Measurements from ENCODE around the gene SHISAL1.

Gene SHISAL1

GRCh38 chr22:44338177-44338810 lies 25.5 kb upstream of the SHISAL1 start:
- H4K8ac ChIP-seq (ENCODE audit: low read depth, low read length) = no peak overlapping the region
- peaks cover 8% of the 10 kb centered on the region for H3K9me3 ChIP-seq (ENCODE audit: insufficient read depth, low read depth, low read length)
- no peak overlapping the region for H2BK5ac ChIP-seq (ENCODE audit: low read depth, low read length, poor library complexity)
- H3K27me3 ChIP-seq (ENCODE audit: insufficient read depth, low read length) = no peaks in the 10 kb centered on the region
- H3K9ac ChIP-seq (ENCODE audit: low read length) = no peak overlapping the region
- H3K4me2 ChIP-seq (ENCODE audit: low read length) = no peak overlapping the region
- H3K79me1 ChIP-seq (ENCODE audit: low read length) = no peaks in the 10 kb centered on the region
- no peak overlapping the region for H2BK12ac ChIP-seq (ENCODE audit: low read length)
- H3K36me3 ChIP-seq (ENCODE audit: control insufficient read depth in 1 of 2, insufficient read depth in 2 of 2, low read length in 2 of 2) = no peaks in the 10 kb centered on the region
- no peak overlapping the region for H3K27ac ChIP-seq (ENCODE audit: low read depth, low read length)
- H3K79me2 ChIP-seq (ENCODE audit: control insufficient read depth, insufficient read depth, low read length, poor library complexity) = no peaks in the 10 kb centered on the region
- no peak overlapping the region for H2BK120ac ChIP-seq (ENCODE audit: insufficient read depth, low read length, poor library complexity)
- no peak overlapping the region for H4K12ac ChIP-seq (ENCODE audit: low read depth, low read length)
- no peak overlapping the region for H2AFZ ChIP-seq (ENCODE audit: insufficient read depth, low read length, poor library complexity)
- no peak overlapping the region for H3K4me3 ChIP-seq (ENCODE audit: low read depth, low read length)
- no peak overlapping the region for H3K14ac ChIP-seq (ENCODE audit: low read length)
- no peak overlapping the region for H3K4ac ChIP-seq (ENCODE audit: low read depth, low read length)
- H3K4me1 ChIP-seq (ENCODE audit: control insufficient read depth in 1 of 2, insufficient read depth in 2 of 2, low read length in 2 of 2) = peaks cover 5 to 10% of the 10 kb centered on the region in 2 experiments
- no peak overlapping the region for H3K18ac ChIP-seq (ENCODE audit: low read length)
- no peak for DNase-seq
- no peak overlapping the region for H3K23ac ChIP-seq (ENCODE audit: low read length)
- no CpG with 5 or more reads among the region's 8 CpGs for WGBS (ENCODE audit: extremely low coverage, insufficient coverage, insufficient read length)
- no peak overlapping the region for H4K91ac ChIP-seq (ENCODE audit: low read depth, low read length)
- H2AK5ac ChIP-seq (ENCODE audit: low read length) = no peak overlapping the region

- H3K18ac ChIP-seq (ENCODE audit: low read length) = no peak overlapping the region
- H2AK5ac ChIP-seq (ENCODE audit: low read length) = no peak overlapping the region
- no peak for DNase-seq
- WGBS (ENCODE audit: extremely low coverage, insufficient coverage, insufficient read length) = no CpG with 5 or more reads among the region's 13 CpGs
- H3K79me1 ChIP-seq (ENCODE audit: low read length) = no peaks in the 10 kb centered on the region
- H3K79me2 ChIP-seq (ENCODE audit: control insufficient read depth, insufficient read depth, low read length, poor library complexity) = no peaks in the 10 kb centered on the region
- peak overlapping the region; percentile 35 for H3K4me2 ChIP-seq (ENCODE audit: low read length)
- no peak overlapping the region for H3K14ac ChIP-seq (ENCODE audit: low read length)
- H3K27ac ChIP-seq (ENCODE audit: low read depth, low read length) = no peak overlapping the region
- no peak overlapping the region for H3K9ac ChIP-seq (ENCODE audit: low read length)
- H2AFZ ChIP-seq (ENCODE audit: insufficient read depth, low read length, poor library complexity) = no peak overlapping the region
- H3K23ac ChIP-seq (ENCODE audit: low read length) = no peak overlapping the region
- H3K27me3 ChIP-seq (ENCODE audit: insufficient read depth, low read length) = peaks cover 6% of the 10 kb centered on the region
- H2BK12ac ChIP-seq (ENCODE audit: low read length) = no peak overlapping the region
- H3K9me3 ChIP-seq (ENCODE audit: insufficient read depth, low read depth, low read length) = peaks cover 8% of the 10 kb centered on the region
- H3K4ac ChIP-seq (ENCODE audit: low read depth, low read length) = no peak overlapping the region
- H4K8ac ChIP-seq (ENCODE audit: low read depth, low read length) = no peak overlapping the region
- H2BK5ac ChIP-seq (ENCODE audit: low read depth, low read length, poor library complexity) = no peak overlapping the region
- no peak overlapping the region for H2BK120ac ChIP-seq (ENCODE audit: insufficient read depth, low read length, poor library complexity)
- H3K4me1 ChIP-seq (ENCODE audit: control insufficient read depth in 1 of 2, insufficient read depth in 2 of 2, low read length in 2 of 2) = peaks cover 5 to 10% of the 10 kb centered on the region in 2 experiments
- no peaks in the 10 kb centered on the region for H3K36me3 ChIP-seq (ENCODE audit: control insufficient read depth in 1 of 2, insufficient read depth in 2 of 2, low read length in 2 of 2)
- no peak overlapping the region for H3K4me3 ChIP-seq (ENCODE audit: low read depth, low read length)
- H4K91ac ChIP-seq (ENCODE audit: low read depth, low read length) = no peak overlapping the region
- no peak overlapping the region for H4K12ac ChIP-seq (ENCODE audit: low read depth, low read length)
Measured at GRCh38 chr22:44337678-44338004, 24.9 kb upstream of the SHISAL1 start.

- peaks cover 11% of the 10 kb centered on the region for H3K27me3 ChIP-seq (ENCODE audit: insufficient read depth, low read length)
- H2AK5ac ChIP-seq (ENCODE audit: low read length) = no peak overlapping the region
- no peak overlapping the region for H3K18ac ChIP-seq (ENCODE audit: low read length)
- no peak overlapping the region for H4K8ac ChIP-seq (ENCODE audit: low read depth, low read length)
- H3K4me2 ChIP-seq (ENCODE audit: low read length) = peak overlapping the region; percentile 35
- H3K4me3 ChIP-seq (ENCODE audit: low read depth, low read length) = no peak overlapping the region
- H2BK5ac ChIP-seq (ENCODE audit: low read depth, low read length, poor library complexity) = no peak overlapping the region
- no peak overlapping the region for H3K27ac ChIP-seq (ENCODE audit: low read depth, low read length)
- no peak overlapping the region for H2BK12ac ChIP-seq (ENCODE audit: low read length)
- H3K79me2 ChIP-seq (ENCODE audit: control insufficient read depth, insufficient read depth, low read length, poor library complexity) = no peaks in the 10 kb centered on the region
- no CpG with 5 or more reads among the region's 21 CpGs for WGBS (ENCODE audit: extremely low coverage, insufficient coverage, insufficient read length)
- no peaks in the 10 kb centered on the region for H3K36me3 ChIP-seq (ENCODE audit: control insufficient read depth in 1 of 2, insufficient read depth in 2 of 2, low read length in 2 of 2)
- H3K4me1 ChIP-seq (ENCODE audit: control insufficient read depth in 1 of 2, insufficient read depth in 2 of 2, low read length in 2 of 2) = peaks cover 5 to 9% of the 10 kb centered on the region in 2 experiments
- H3K23ac ChIP-seq (ENCODE audit: low read length) = no peak overlapping the region
- H3K4ac ChIP-seq (ENCODE audit: low read depth, low read length) = no peak overlapping the region
- no peak overlapping the region for H2BK120ac ChIP-seq (ENCODE audit: insufficient read depth, low read length, poor library complexity)
- DNase-seq = no peak
- no peak overlapping the region for H2AFZ ChIP-seq (ENCODE audit: insufficient read depth, low read length, poor library complexity)
- H3K79me1 ChIP-seq (ENCODE audit: low read length) = no peaks in the 10 kb centered on the region
- no peak overlapping the region for H3K9ac ChIP-seq (ENCODE audit: low read length)
- no peak overlapping the region for H4K12ac ChIP-seq (ENCODE audit: low read depth, low read length)
- no peak overlapping the region for H4K91ac ChIP-seq (ENCODE audit: low read depth, low read length)
- H3K14ac ChIP-seq (ENCODE audit: low read length) = no peak overlapping the region
- H3K9me3 ChIP-seq (ENCODE audit: insufficient read depth, low read depth, low read length) = peaks cover 8% of the 10 kb centered on the region
Measured at GRCh38 chr22:44336962-44337677, 24.4 kb upstream of the SHISAL1 start.

- Histone ChIP-seq H3K79me2 (ENCODE audit: control insufficient read depth, insufficient read depth, low read length, poor library complexity) (no peaks in the 10 kb centered on the region), H3K4me3 (ENCODE audit: low read depth, low read length) (no peak overlapping the region), H3K79me1 (ENCODE audit: low read length) (no peaks in the 10 kb centered on the region), H3K9ac (ENCODE audit: low read length) (no peak overlapping the region), H4K91ac (ENCODE audit: low read depth, low read length) (no peak overlapping the region), H2BK5ac (ENCODE audit: low read depth, low read length, poor library complexity) (no peak overlapping the region), H3K23ac (ENCODE audit: low read length) (peak overlapping the region; percentile 50), H2AFZ (ENCODE audit: insufficient read depth, low read length, poor library complexity) (no peak overlapping the region), H3K4me1 (ENCODE audit: control insufficient read depth in 1 of 2, insufficient read depth in 2 of 2, low read length in 2 of 2) (peaks cover 0 to 2% of the 10 kb centered on the region in 2 experiments), H3K4me2 (ENCODE audit: low read length) (no peak overlapping the region), H3K27me3 (ENCODE audit: insufficient read depth, low read length) (peaks cover 14% of the 10 kb centered on the region), H4K12ac (ENCODE audit: low read depth, low read length) (no peak overlapping the region), H4K8ac (ENCODE audit: low read depth, low read length) (no peak overlapping the region), H2BK12ac (ENCODE audit: low read length) (no peak overlapping the region), H2AK5ac (ENCODE audit: low read length) (no peak overlapping the region), H3K27ac (ENCODE audit: low read depth, low read length) (no peak overlapping the region), H3K18ac (ENCODE audit: low read length) (no peak overlapping the region), H3K36me3 (ENCODE audit: control insufficient read depth in 1 of 2, insufficient read depth in 2 of 2, low read length in 2 of 2) (no peaks in the 10 kb centered on the region), H3K14ac (ENCODE audit: low read length) (no peak overlapping the region), H3K4ac (ENCODE audit: low read depth, low read length) (no peak overlapping the region), H3K9me3 (ENCODE audit: insufficient read depth, low read depth, low read length) (peaks cover 8% of the 10 kb centered on the region), H2BK120ac (ENCODE audit: insufficient read depth, low read length, poor library complexity) (no peak overlapping the region)
- no CpG with 5 or more reads among the region's 11 CpGs for WGBS (ENCODE audit: extremely low coverage, insufficient coverage, insufficient read length)
- DNase-seq = no peak
Measured at GRCh38 chr22:44335903-44336803, 23.4 kb upstream of the SHISAL1 start.
